IPS-NIHi7 (cell line): ENCODE data around the gene DOLPP1.

ENCODE experiments used
- DNase-seq: peaks from one replicate; pipeline ENCODE4 v3.0.0; 2012; ENCODE audit warnings: mixed read lengths; ENCODE audit errors: extremely low spot score

Gene DOLPP1

DNA sequence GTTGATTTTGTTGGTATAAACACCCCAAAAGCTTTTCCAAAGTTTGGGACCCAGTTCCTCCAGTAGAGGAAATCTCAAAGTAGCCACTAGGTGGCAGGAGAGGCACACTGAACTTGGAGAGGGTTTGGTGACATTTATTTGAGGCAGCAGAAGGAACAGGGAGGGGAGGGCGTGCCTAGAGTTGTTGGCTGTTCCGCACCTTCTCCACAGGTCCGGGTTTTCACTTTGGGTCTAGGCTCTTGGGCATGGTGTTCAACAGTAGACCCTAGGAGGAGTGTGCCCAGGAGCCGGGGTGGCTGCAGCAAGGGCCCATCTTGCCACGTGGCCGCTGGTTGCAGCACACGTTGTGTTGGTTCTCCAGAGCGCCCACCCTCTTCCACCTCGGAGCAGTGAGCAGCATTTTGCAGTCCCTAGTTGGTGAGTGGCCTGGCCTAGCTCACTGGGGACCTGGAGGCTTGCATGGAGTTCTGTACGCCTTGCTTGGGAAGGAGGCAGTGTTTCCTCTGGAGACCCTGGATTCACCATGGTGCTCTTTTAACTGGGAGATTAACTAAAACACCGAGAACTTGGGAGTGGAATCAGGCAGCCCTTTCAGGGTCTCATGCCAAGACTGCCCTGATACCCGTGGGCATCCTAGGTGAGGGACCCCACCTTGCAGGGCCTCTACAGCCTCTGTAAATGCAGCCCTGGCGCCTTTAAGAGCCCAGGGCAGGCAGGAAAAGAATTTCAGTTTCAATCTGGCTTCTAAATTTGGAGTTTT, 58.5 kb downstream of the DOLPP1 start:
- peak; percentile 81 for DNase-seq

DNA sequence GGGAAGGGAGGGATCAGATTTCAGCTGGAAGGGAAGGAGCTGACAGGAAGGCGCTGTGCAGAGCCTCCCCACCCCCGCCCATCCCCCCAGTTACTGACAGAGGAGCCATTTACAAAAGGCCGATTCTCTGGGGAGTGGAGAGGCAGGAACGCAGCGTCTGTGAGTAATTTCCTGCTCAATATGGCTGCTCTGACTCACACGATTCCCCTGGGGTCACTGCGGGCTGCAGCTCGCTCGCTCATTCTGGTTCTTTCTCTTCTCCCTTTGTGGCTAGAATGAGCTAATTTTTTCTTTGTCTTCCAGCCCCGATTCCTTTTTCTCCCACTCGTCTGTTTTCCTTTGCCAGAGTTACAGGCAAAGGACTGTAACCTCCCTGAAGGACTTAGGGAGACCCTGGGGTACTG, 59.1 kb downstream of the DOLPP1 start:
- DNase-seq, result peak; percentile 89
